ENCODE data around the gene HDGFL2. TPM values are rescaled to one million over a fixed set of nuclear protein-coding genes. Genes with fewer than 3 reads are reported as not detected.

HDGFL2 gene
- total RNA-seq, 1 donor from 2014 or later = 63.3 TPM

DNA sequence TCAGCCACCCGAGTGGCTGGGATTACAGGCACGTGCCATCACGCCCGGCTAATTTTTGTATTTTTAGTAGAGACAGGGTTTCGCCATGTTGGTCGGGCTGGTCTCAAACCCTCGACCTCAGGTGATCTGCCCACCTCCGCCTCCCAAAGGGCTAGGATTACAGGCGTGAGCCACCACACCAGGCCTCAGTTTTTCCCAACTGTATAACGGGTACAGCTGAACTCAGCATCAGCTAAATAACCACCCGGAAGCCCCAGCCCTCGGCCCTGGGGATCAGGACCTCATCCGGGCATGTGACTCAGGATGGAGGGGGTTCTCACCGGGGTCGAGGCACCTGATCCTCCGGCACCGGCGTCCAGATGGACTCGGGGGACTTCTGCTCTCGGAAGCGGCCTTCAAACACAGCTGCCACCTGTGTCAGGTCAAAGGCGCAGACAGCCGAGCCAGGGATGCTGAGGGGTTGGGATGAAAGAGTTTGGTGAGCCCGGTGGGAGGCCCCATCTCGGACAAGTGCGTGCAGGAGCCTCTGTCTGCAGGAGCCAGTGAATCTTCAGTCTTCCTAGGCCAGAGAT lies 78.5 kb downstream of the HDGFL2 start:
- intact Hi-C loops (cut with micrococcal nuclease) = no loop called here

Other genes starting within 250 kb of the HDGFL2 start
- gene EBI3, start 242.8 kb upstream of the HDGFL2 start, total RNA-seq = 2.6 and 2.8 TPM in 2 replicates
- 24.2 and 27.1 TPM in 2 replicates for gene YJU2, start 225.2 kb upstream of the HDGFL2 start, total RNA-seq
- not detected in 2 replicates for gene SHD, start 193.0 kb upstream of the HDGFL2 start, total RNA-seq
- 20.1 and 20.9 TPM in 2 replicates for gene TMIGD2, start 169.9 kb upstream of the HDGFL2 start, total RNA-seq
- 12.6 and 13.8 TPM in 2 replicates for gene FSD1, start 167.7 kb upstream of the HDGFL2 start, total RNA-seq
- 10.4 and 10.6 TPM in 2 replicates for gene STAP2, start 133.5 kb upstream of the HDGFL2 start, total RNA-seq
- gene MPND, start 128.7 kb upstream of the HDGFL2 start, total RNA-seq = 22.7 and 24.8 TPM in 2 replicates
- gene SH3GL1, start 71.8 kb upstream of the HDGFL2 start, total RNA-seq = 60.4 and 63.9 TPM in 2 replicates
- 96.5 and 102 TPM in 2 replicates for gene CHAF1A, start 69.7 kb upstream of the HDGFL2 start, total RNA-seq
- 40.8 and 41.4 TPM in 2 replicates for gene UBXN6, start 14.5 kb upstream of the HDGFL2 start, total RNA-seq
- not detected in 2 replicates for gene PLIN4, start 46.2 kb downstream of the HDGFL2 start, total RNA-seq
- gene PLIN5, start 62.9 kb downstream of the HDGFL2 start, total RNA-seq = not detected in 2 replicates
- gene LRG1, start 67.7 kb downstream of the HDGFL2 start, total RNA-seq = 0.18 and 0.30 TPM in 2 replicates
- gene SEMA6B, start 87.4 kb downstream of the HDGFL2 start, total RNA-seq = not detected in 2 replicates
- 16.5 and 17.5 TPM in 2 replicates for gene TNFAIP8L1, start 167.2 kb downstream of the HDGFL2 start, total RNA-seq
- gene MYDGF, start 198.0 kb downstream of the HDGFL2 start, total RNA-seq = 77.4 and 80.4 TPM in 2 replicates